HG03439 (cell line): Measurements from ENCODE around the gene HOTAIR.

ENCODE experiments used
- ATAC-seq: cut with Tn5 transposase; IDR thresholded peaks from one replicate; pipeline ENCODE4 v1.9.1; 2021; ENCODE audit warnings: mild to moderate bottlenecking, moderate library complexity; ENCODE audit not compliant: unreplicated experiment

HOTAIR gene

DNA sequence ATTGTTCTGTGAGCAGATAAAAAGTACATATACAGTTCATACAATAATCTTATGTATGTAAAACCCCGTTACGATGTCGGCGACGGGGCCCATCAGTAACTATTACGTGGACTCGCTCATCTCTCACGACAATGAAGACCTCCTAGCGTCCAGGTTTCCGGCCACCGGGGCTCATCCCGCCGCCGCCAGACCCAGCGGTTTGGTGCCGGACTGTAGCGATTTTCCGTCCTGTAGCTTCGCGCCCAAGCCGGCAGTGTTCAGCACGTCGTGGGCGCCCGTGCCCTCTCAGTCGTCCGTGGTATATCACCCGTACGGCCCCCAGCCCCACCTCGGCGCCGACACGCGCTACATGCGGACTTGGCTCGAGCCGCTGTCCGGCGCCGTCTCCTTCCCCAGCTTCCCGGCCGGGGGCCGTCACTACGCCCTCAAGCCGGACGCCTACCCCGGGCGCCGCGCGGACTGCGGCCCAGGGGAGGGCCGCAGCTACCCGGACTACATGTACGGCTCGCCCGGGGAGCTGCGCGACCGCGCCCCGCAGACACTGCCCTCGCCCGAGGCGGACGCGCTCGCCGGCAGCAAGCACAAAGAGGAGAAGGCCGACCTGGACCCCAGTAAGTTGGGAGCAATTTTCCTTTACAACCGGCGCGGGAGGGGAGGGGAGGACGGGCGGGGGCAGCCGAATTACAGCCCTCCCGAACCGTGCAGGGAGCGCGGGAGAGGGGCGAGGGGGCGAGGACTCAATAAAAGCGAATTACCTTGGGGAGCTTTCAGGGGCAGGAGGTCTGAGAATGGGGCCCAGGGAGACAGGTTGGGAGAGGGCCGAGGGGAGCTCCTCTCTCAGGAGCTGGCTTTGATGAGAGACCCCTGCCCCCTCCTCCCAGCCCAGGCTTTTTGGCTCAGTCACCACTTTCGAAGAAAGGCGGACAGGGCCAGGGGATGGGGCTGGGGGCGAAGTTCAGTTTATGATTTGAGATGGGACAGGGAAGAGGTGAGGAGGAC lies 25.7 kb upstream of the HOTAIR start, which contains the start of gene HOXC9:
HOXC9 (plus strand) TSS at position 46 of the 999 bp plus-strand sequence; CDS start at position 74, 28 bp downstream.
- no peak for ATAC-seq

DNA sequence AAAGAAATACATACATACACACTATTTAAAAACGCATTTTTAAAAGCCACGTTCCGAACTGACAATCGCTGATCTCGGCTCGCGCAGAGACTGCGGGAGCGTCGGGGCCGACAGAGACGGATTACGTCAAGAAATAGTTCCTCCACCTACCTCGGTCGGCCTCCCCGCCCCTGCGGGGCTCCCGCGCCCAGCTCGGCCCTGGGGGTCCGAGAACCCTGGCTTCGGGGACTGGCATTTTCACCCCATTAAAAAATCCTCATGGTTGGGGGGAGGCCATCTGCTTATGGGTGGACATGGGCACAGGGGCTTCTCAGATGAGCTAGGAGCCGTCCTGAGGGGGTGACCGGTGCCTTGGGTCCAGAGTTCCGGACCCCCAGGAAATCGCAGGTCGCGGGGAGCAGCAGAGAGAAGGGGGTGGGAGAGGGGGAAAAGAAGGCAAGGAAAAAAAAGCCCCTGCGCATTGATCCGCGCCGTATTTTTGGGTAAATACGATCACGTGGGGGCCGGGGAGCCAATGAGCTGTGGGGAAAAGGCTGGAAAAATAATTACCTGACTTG lies 24.9 kb upstream of the HOTAIR start:
- ATAC-seq = no peak

DNA sequence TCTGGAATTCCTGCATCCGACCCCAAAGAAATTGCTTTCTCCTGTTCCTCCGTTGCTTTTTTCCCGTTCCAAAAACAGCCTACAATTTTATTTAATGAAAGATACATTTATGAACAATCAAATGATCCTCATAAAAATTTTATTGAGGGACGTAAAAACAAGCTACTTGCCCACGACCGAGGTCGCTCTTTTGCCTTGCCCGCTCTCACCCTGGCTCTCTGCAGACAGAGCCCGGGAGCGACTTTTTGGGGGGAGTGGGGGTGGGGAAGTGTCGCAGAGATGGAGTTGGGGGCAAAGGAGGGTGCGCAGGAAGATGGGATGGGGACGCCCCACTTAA lies 24.1 kb upstream of the HOTAIR start:
- ATAC-seq = no peak

DNA sequence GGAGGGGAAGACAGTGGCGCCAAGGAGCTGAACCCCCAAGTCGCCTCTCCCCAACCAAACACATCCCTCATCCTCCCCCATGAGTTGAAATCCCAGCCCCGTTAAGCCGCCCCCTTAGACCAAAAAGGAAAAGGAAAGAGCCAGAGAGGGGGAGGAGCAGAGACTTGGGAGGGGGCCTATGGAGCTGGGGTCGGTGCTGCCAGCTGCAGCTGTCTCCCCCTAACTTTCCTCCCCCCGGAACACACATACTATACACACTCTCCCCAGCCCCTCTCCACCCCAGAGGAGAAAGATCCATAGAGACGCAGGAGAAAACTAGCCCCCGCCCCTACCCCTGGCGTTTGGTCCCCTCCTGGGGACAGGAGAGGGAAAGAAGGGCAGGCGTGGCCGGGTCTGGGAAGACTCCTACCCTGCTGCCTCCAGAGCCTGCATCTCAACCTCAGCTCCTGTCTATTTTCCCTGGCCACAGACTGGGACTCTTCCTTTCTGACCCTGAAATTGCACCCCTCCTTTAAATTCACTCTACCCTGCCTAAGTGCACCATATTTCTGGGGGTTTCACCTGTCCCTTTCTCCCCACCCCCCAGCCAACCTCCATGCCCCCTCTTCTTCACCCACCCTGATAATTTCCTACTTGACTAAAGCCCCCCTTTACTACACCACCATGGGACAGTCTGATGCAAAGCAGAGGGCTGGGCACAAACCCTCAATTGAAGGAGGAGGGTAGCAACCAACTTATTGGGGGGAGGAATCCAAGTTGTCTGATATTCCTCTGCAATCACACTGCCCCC lies 23.6 kb upstream of the HOTAIR start:
- ATAC-seq = no peak

DNA sequence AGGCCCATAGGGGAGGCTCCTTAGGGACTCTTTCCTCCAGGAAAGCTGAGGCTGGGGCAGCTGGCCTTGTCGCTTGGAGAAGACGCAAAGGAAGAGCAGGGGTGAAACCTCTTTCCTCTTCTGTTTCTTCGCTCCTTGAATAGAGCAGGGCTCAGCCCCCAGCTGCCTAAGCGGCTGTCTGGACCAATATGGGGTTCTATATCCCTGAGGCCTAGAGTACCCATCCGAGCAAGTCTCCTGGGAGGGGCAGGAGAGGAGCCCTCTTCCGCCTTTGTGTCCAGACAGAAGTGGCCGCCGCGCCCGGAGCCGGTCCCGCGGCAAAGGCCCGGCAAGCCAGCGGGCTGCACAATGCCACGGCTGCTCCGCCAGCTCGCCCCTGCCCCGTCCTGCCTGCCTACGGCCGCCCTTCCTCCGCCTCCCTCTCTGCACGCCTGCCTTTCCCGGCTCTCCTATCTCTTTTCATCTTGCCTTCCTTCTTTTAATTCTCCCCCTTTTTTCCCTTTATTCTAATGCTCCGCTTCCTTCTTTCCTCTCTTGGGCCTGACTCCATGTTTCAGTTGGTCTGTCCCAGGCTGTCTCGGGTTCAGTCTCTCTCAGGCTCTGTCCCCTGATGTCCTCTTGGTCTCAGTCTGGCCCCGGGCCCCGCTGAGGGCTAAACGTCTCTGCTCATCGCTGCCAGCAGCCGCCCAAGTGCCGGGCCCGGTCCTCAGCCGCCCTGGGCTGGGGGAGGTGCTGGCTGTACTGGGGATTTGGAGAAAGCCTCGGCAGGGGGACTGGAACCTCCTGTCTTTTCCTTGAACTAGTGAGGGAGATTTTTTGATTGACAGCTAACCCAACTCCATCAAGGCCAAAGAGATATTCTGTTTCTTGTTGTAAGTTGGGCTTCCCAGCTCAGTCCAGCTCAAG lies 22.7 kb upstream of the HOTAIR start:
- no peak for ATAC-seq

DNA sequence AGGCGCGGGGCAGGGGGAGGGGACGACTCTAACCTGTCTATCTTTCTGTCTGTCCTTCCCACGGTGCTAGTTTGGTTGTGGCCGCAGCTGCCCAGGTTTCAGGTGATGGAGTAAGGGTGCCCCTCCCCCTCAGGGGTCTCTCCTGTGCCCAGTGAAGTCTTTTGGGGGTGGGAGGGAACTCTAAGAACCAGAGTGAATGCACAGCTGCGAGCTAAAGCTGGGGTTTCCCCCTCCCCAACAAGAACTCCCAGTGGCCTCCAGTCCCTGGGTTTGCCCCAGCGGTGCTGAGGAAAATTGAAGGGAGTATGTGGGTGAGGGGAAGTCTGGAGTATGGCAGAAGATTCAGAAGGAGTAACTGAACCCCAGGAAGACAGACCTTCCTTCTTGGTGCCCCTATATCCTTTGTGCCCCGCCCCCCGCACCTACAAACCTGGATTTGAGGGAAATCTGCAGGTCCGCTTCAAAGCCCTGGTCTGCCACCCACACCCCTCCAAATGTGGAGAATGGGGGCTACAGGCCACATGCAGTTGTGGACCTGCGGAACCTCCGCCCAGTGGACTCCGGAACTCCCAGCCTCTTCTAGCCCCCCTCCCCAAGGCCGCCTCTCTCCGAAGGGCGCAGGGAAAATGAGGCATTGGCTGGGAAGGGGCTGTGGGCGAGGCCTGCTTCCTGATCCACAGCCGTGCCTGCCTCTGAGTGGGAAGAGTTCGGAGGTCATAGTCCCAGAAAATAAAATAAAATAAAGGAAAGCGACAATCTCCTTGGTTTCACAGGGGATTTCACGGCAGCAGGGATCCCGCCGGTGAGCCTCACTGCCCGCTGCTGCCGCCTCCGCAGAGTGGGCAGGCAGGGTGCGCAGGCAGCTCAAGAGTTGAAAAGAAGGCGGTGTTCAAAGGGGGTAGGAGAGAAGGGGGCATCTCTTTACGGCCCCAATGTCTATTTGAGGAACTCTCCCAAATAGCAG lies 21.8 kb upstream of the HOTAIR start:
- ATAC-seq = no peak

DNA sequence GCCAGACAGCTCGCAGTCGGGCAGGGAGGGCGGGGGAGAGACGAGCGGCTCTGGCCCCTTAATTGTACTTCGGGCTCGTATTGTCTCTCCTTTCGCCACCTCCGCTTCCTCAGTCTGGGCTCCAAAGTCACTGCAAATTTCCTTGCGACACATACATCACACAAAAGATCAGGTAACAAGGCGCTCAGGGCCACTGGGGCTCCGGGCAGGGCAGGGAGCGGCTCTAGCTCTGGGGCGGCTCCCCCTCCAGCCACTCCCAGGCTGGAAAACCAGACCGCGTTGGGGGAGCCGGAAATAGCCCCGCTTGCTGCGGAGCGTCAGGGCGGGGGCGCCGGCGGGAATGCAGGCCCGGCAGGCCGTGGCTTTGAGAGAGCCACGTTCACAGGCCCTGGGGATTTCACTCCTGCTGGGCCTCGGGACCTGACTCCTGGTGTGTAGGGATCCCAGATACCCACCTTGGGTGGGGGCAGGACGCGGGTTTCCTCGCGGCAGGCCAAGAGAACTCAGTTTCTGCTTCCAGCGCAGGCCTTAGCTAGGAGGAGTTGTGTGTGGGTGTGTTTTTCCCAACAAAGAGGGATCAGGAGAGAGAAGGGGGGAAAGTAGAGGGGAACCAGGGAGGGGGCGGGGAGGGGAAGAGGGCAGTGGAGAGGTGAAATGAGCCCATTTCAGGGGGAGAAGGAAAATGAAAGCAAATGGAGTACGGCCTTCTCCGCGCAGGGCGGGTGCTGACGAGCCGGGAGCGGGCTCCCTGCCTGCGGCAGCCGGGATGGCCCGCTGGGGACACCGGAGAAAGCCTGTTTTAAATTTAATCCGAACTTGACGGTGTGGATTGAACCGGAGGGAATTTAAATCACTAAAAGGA lies 20.9 kb upstream of the HOTAIR start:
- ATAC-seq = no peak

DNA sequence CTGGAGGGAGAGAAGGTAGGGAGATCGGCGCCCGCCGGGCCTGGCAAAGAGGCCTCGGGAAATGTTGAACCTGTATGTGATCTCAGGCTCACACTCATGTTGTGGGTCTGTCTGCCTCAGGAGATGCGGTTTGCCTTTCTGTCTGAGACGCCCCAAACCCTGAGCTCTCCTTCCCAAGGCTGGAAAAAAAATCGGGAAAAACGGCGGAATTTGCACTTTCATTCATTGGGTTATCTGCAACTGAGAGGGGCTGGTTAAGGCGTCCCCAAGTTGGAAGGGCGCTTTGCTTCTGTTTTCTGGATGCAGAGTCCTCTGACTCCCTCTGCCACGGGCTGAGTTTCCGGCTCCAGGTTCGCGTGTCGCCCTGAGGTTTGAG lies 20.2 kb upstream of the HOTAIR start:
- no peak for ATAC-seq

DNA sequence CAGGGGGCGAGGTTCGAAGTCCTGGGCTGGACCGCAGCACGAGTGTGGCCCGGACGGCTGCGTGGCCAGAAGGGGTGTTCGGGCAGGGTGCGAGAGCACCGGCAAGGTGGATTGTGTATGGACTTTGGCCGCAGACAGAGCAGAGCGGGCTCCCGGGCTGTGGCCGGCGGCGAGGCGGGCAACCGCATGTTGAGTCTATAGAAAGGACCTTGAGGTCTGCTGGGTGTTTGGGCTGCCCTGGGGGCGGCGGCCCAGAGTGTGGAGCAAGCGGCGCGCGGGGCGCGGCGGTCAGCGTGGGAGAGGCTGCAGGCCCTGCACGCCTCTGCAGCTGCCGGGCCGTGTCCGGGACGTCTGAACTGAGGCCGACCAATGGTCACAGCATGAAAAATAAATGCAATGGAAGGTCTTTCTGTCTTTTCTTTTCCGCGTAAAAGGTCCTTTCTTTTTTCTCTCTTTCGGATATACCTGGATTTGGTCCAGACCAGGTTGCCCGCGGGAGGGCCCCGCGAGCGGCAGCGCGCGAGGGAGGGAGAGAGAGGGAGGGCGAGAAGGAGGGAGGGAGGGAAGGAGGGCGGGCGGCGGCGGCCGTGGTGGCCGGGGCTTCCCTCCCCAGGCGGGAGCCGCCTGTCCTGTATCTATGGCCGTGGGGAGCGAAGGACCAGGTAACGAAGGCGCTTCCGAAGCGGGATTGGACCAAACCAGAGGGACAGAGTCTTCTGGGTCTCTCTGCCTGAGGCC lies 19.7 kb upstream of the HOTAIR start:
- no peak for ATAC-seq

DNA sequence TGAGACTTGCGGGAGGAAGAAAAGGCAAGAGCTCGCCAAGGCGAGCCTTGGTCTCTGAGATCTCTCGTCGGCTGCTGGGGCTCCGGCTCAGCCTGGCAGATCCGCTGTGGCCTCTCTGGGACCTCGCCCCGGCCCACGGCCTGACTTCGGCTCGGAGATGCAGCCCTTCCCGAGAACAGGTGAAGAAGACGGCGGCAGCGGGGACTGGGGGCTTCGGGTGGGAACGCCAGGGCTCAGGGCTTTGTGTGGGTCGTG lies 19.2 kb upstream of the HOTAIR start:
- ATAC-seq = no peak

DNA sequence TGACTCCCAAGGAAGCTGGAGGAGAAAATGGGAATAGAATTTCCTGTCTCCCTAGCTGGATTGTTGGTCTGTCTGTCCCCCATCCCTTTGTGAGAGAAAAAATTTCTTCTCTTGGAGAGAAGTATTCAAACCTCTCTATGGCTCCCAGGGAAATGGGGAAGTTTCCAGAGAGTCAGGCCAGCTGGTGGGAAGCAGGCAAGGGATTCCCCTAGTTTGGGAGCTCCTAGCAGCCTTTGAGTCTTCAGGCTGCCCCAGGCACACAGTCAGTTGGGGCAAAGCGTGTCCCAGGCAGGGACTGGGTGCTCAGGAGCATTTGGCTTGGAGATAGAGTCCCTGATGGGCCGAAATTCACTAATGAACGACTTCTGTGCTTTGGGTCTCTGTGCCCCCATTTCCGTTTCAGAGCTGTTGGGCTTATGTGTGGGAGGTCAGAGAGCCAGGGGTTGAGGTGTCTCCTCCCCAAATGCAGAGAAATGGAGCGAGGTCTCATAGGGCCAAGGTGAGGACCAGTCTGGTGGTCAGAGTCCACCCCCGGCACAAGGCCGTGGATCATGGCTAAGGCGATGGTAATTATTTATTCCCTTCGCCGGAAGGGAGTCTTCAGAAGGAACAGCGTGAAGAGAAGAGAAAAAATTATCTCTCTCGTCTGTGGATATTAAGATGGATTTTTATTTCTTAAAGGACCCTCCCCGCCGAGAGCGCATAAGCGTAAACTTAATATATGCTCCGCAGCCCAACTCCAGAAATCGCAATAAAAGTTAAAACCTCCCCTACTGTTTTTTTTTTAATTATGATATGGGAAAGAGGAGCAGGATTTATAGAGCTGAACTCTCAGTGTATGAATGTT lies 18.6 kb upstream of the HOTAIR start:
- ATAC-seq = no peak

DNA sequence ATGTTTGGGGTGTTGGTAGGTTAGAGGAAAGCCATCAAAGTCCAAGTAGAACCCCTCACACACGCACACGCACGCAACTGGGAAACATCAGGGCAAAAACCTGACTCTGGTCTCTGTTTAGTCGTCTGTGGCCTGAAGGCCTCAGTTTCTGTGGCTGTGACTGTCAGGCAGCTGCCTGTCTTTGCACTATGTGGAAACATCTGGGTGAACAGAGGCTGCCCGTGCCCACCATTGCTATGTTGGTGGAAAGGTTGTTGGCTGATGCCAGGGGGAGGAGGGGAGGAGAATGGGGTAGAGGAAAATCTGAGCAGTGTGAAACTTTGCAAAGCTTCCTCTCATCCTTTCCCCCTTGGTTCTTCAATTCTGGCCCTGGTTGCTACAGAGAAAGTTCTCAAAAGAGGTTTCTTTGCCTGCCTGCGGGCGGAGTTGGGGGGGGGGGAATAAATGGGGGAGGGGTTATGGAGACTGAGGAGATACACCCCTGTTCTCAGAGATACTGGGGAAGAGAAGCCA lies 17.7 kb upstream of the HOTAIR start:
- no peak for ATAC-seq

DNA sequence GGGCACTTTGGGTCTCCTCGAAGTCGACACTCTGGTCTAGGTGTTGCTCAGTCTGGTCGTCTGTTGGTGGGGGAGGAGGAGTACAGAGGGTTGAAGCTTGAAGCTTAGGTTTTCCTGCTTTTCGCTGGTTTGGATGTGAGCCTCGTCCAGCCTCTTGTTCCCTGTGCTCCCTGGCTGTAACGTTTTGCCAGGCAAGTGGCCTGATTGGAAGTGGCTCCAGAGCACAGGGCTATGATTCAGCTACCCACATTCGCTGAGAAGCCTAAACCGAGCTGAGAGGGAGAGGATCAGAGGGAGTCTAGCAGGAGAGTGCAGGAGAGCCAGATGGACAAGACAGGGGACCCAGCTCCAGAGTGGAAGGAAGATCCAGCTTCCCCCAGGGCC lies 16.3 kb upstream of the HOTAIR start:
- ATAC-seq = no peak

DNA sequence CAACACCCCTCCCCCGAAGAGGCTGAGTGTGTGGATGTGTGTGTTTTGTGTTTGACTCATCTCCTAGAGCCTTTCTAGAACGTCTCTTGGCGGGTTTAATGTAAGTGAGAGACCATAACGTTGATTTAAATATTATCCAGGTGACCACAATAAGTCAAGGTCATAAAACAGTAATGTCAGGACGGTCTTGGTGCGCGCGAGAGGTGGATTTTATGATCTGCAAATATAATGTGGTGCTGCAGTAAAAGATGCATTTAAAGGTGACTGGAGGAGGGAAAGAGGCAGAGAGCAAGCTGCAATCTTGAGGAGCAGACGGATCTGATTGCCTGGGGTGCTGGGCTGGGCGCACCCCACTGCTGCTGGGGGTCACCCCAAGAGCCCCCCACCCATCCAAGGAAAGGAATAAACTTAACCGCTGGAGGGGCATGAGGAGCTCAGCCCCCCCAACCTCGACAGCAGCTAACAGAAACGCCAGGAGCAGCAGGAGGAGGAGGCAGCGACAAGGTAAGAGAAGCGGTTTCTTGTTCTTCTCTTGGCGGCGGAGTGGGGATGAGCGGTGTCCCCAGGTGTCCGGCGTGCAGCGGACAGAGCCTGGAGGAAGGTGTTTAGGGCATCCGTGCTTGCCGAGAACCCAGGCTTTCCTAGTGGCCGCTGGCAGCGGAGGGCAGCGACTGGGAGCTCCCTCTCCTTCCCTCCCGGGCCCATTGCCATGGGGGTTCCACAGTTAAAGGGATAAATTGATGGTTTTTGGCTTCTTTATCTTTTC lies 15.7 kb upstream of the HOTAIR start:
- ATAC-seq = no peak

DNA sequence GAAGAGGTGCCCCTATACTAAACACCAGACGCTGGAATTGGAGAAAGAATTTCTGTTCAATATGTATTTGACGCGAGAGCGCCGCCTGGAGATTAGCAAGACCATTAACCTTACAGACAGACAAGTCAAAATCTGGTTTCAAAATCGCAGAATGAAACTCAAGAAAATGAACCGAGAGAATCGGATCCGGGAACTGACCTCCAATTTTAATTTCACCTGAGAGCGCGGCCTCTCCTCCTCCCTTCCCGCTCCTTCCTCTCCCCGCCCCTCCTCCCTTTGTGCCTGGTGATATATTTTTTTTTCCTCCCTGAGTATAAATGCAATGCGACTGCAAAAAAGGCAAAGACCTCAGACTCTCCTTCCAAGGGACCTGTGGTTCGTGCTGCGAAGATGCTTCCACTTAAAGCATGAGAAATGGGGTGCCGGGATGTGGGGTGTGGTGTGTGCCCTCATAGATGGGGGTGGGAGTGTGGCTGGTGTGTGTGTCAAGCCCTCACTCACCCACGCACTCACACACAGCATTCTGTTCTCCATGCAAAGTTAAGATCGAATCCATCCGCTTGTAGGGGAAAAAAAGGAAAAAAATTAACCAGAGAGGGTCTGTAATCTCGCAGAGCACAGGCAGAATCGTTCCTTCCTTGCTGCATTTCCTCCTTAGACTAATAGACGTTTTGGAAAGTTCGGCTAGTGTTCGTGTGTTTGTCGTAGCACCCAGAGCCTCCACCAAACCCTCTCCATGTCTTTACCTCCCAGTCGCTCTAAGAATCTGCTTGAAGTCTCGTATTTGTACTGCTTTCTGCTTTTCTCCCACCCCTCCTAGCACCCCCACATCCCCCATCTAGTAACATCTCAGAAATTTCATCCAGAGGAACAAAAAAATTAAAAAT lies 14.7 kb upstream of the HOTAIR start:
- no peak for ATAC-seq
